HL-60 (cell line): ENCODE measurements around the gene NINJ1.

ENCODE experiments used
- DNase-seq, 2 experiments: peaks; one replicate each; pipeline ENCODE4 v3.0.0-alpha.2; 2010 to 2020; ENCODE audit warnings: low read depth in 1 of 2, low spot score in 1 of 2
- H3K27ac ChIP-seq: fragments of 250-450 bp; sonication (Bioruptor Pico); replicated peaks from 2 replicates; pipeline ENCODE4 v1.5.1; 2020; ENCODE audit warnings: mild to moderate bottlenecking, moderate library complexity
- H3K27me3 ChIP-seq: fragments of 250-450 bp; sonication (Bioruptor Pico); 2 replicates; pipeline ENCODE4 v1.5.1; 2021; ENCODE audit warnings: mild to moderate bottlenecking, moderate library complexity; ENCODE audit not compliant: insufficient read depth, poor library complexity, severe bottlenecking
- H3K4me3 ChIP-seq: replicated peaks from 2 replicates; pipeline ENCODE4 v1.5.1; 2011; ENCODE audit warnings: mild to moderate bottlenecking, control low read depth, low read length; ENCODE audit not compliant: insufficient read depth
- GABPA ChIP-seq: IDR thresholded peaks from 2 replicates; pipeline ENCODE4 v1.6.1; 2012; ENCODE audit warnings: low read depth
- POLR2AphosphoS5 ChIP-seq: IDR thresholded peaks from 2 replicates; pipeline ENCODE4 v1.6.1; 2012; ENCODE audit warnings: low read depth
- SPI1 ChIP-seq: IDR thresholded peaks from 2 replicates; pipeline ENCODE4 v1.6.1; 2012; ENCODE audit warnings: low read depth, mild to moderate bottlenecking, borderline replicate concordance
- TF ChIP-seq, protein P1 (sequence below): IDR thresholded peaks from one replicate; pipeline ENCODE4 v1.5.1; 2011; ENCODE audit warnings: low read length, control low read depth, inconsistent platforms; ENCODE audit not compliant: insufficient read depth
- TF ChIP-seq, protein P2 (sequence below): IDR thresholded peaks from 2 replicates; pipeline ENCODE4 v1.6.1; 2012; ENCODE audit warnings: low read depth; ENCODE audit not compliant: insufficient replicate concordance

Gene NINJ1

DNA sequence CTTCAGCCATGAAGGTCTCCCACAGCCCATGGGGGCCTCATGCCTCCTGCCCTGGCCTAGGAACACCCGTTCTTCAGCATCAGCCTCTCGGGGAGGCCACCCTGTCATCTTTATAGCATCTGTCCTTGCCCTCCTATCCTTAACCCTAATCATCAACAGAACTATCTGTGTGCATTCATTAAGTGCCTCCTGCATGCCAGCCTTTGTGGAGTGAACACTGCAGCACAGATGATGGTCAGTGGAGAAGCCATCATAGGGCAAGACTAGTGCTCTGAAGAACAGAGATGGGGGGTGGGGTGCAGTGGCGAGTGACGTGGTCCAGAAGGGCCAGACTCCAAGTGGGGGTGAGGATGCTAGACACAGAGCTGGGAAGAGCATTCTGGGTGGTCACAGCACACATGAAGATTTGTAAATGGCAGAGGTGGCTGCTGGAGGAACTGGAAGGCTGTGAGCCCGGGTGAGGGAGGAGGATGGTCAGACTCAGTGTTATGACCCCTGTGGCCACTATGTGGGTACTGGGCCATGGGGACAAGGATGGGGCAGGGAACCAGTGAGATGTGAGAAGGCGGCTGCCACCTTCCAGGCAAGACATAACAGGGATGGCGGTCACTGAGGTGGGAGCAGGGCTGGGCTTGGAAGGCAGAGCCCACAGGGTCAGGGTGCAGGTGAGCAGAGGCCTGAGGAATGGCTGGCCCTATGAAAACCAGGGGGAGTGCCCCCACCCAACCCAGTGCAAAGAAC lies 41.6 kb downstream of the NINJ1 start:
- TF ChIP-seq POLR2AphosphoS5 (no peak), SPI1 (no peak), GABPA (no peak)
- TF ChIP-seq, protein P1, sequence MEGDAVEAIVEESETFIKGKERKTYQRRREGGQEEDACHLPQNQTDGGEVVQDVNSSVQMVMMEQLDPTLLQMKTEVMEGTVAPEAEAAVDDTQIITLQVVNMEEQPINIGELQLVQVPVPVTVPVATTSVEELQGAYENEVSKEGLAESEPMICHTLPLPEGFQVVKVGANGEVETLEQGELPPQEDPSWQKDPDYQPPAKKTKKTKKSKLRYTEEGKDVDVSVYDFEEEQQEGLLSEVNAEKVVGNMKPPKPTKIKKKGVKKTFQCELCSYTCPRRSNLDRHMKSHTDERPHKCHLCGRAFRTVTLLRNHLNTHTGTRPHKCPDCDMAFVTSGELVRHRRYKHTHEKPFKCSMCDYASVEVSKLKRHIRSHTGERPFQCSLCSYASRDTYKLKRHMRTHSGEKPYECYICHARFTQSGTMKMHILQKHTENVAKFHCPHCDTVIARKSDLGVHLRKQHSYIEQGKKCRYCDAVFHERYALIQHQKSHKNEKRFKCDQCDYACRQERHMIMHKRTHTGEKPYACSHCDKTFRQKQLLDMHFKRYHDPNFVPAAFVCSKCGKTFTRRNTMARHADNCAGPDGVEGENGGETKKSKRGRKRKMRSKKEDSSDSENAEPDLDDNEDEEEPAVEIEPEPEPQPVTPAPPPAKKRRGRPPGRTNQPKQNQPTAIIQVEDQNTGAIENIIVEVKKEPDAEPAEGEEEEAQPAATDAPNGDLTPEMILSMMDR: no peak
- TF ChIP-seq, protein P2, sequence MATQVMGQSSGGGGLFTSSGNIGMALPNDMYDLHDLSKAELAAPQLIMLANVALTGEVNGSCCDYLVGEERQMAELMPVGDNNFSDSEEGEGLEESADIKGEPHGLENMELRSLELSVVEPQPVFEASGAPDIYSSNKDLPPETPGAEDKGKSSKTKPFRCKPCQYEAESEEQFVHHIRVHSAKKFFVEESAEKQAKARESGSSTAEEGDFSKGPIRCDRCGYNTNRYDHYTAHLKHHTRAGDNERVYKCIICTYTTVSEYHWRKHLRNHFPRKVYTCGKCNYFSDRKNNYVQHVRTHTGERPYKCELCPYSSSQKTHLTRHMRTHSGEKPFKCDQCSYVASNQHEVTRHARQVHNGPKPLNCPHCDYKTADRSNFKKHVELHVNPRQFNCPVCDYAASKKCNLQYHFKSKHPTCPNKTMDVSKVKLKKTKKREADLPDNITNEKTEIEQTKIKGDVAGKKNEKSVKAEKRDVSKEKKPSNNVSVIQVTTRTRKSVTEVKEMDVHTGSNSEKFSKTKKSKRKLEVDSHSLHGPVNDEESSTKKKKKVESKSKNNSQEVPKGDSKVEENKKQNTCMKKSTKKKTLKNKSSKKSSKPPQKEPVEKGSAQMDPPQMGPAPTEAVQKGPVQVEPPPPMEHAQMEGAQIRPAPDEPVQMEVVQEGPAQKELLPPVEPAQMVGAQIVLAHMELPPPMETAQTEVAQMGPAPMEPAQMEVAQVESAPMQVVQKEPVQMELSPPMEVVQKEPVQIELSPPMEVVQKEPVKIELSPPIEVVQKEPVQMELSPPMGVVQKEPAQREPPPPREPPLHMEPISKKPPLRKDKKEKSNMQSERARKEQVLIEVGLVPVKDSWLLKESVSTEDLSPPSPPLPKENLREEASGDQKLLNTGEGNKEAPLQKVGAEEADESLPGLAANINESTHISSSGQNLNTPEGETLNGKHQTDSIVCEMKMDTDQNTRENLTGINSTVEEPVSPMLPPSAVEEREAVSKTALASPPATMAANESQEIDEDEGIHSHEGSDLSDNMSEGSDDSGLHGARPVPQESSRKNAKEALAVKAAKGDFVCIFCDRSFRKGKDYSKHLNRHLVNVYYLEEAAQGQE: no peak
- Histone ChIP-seq H3K27ac (no peak overlapping the region), H3K27me3 (no peaks in the 10 kb centered on the region), H3K4me3 (no peak overlapping the region)
- no peak for DNase-seq

DNA sequence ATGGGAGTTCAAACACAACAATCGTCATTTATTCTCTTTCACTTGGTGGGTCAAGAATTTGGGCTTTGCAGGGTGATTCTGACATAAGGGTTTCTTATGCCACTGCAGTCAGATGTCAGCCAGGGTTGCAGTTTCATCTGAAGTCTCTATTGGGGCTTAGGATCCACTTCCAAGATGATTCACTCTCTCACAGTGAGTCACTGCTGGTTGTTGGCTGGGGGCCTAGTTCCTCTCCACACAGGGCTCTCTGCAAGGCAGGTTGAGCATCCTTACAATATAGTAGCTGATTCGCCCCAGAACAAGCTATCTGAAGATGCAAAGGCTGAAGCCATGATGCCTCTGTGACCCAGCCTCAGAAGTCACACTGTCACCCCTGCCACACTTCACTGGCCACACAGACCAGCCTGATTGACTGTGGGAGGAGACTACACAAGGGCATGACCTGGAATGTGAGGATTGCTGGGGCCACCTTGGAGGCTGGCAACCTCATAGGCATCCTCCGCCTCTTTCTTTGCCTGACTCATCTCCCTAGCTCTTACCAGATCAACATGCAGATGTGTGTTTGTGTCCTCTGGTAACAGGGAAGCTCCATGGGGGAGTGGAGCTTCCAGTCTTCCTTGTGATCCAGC lies 42.5 kb downstream of the NINJ1 start:
- Histone ChIP-seq H3K27me3 (no peaks in the 10 kb centered on the region), H3K27ac (no peak overlapping the region), H3K4me3 (no peak overlapping the region)
- TF ChIP-seq SPI1: no peak
- TF ChIP-seq, protein P1: no peak
- no peak for TF ChIP-seq POLR2AphosphoS5
- TF ChIP-seq GABPA: no peak
- TF ChIP-seq, protein P2: no peak
- peak in 1 of 2 experiments; percentile 44 for DNase-seq

DNA sequence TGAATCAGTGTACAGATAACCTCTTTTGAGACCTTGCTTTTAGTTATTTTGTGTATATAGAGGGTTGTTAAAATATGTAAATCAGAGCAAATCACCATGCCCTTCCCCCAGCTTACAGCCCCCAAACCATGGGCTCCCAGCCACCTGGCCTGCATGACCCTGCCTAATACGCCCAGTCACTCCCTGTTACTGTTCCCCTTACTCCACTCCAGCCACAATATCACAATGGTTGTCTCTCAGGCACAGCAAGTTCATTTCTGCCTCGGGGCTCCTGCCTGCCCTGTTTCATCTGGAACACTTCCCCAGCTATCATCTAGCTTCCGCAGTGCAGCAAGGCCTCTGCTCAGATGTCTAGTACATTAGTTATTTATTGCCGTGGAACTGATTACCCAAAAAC lies 43.0 kb downstream of the NINJ1 start:
- DNase-seq: no peak
- no peak overlapping the region for H3K4me3 ChIP-seq
- H3K27me3 ChIP-seq: no peaks in the 10 kb centered on the region
- no peak overlapping the region for H3K27ac ChIP-seq
- TF ChIP-seq POLR2AphosphoS5: no peak
- TF ChIP-seq, protein P1: no peak
- TF ChIP-seq, protein P2: no peak
- no peak for TF ChIP-seq GABPA
- no peak for TF ChIP-seq SPI1
